ENCODE data around the gene DOCK9.
A peak's percentile ranks its signal among the peaks of the same experiment; 100 is the strongest.

Gene DOCK9

DNA sequence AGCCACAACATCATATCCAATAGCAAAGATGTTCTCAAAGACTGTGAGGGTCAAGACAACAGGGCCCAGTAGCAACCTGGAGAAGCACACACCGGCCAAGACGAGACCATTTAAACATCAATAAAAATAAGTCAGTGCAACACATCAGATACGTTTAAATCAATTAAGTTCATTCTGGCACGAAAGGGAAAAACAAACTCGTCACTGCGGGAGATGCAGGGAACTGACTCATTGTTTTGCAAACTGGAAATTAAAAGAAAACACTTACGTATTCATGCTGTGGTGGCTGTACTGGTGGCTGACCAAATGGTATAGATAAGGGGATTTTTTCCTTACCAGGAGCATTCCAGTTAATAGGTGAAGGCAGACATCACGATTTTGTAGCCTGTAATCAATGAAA is 199.1 kb downstream of the DOCK9 start:
- H3K4me3 ChIP-seq (ENCODE audit: low read depth, low read length): no peak overlapping the region
- TF ChIP-seq, protein P1, sequence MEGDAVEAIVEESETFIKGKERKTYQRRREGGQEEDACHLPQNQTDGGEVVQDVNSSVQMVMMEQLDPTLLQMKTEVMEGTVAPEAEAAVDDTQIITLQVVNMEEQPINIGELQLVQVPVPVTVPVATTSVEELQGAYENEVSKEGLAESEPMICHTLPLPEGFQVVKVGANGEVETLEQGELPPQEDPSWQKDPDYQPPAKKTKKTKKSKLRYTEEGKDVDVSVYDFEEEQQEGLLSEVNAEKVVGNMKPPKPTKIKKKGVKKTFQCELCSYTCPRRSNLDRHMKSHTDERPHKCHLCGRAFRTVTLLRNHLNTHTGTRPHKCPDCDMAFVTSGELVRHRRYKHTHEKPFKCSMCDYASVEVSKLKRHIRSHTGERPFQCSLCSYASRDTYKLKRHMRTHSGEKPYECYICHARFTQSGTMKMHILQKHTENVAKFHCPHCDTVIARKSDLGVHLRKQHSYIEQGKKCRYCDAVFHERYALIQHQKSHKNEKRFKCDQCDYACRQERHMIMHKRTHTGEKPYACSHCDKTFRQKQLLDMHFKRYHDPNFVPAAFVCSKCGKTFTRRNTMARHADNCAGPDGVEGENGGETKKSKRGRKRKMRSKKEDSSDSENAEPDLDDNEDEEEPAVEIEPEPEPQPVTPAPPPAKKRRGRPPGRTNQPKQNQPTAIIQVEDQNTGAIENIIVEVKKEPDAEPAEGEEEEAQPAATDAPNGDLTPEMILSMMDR (IDR thresholded peaks at IDR 0.05; ENCODE audit: borderline replicate concordance, insufficient read depth, low read depth, low read length): no peak

DNA sequence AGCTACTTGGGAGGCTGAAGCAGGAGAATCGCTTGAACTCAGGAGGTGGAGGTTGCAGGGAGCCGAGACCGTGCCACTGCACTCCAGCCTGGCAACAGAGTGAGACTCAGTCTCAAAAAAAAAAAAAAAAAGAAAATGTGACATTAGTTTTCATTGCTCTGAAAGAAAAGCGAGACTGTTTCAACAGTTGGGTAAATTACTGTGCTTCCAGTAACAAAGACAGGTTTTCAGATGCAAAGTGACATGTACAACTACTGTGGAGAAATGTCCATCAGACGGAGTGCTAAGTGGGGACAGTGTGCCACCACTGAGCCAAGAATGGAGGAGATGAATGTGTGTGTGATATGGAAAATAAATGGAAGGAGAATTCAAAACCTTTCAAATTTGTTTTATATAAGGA is 201.2 kb downstream of the DOCK9 start:
- H3K4me3 ChIP-seq (ENCODE audit: low read depth, low read length): no peak overlapping the region

DNA sequence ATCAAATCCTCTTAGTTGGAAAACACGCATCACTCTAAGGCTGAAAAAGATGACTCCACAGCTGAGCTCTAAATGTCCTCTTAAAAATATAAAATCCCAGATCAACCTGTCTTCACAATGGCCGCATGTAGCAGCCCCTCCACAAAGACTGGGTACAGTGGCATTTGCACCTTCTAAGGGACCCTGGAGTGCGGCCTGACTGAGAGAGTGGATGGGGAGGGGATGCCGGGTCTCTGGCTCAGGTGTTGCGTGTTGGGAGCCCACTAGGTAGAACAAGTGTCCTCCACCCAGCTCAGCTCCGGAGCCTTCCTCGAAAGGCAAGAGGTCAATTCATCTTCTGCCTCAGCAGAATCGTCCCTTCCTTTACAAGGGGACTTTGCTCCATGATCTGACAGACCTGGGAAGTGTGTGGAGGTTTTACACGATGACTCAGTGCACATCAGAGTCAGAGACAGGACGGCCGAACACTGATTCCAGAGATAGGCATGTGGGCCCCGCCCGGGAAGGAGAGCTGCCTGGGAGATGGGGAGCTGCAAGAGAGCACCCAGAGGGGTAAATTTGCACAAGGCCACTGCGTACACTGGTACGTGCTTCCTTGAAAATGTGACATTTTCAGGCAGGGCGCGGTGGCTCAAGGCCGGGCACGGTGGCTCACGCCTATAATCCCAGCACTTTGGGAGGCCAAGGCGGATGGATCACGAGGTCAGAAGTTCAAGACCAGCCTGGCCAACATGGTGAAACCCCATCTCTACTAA is 201.8 kb downstream of the DOCK9 start:
- TF ChIP-seq, protein P1 (IDR thresholded peaks at IDR 0.05; ENCODE audit: borderline replicate concordance, insufficient read depth, low read depth, low read length): no peak
- H3K4me3 ChIP-seq (ENCODE audit: low read depth, low read length): no peak overlapping the region

More for the DNA sequence above, 201.2 kb downstream of the DOCK9 start:
- TF ChIP-seq, protein P1 (IDR thresholded peaks at IDR 0.05; ENCODE audit: borderline replicate concordance, insufficient read depth, low read depth, low read length): no peak

DNA sequence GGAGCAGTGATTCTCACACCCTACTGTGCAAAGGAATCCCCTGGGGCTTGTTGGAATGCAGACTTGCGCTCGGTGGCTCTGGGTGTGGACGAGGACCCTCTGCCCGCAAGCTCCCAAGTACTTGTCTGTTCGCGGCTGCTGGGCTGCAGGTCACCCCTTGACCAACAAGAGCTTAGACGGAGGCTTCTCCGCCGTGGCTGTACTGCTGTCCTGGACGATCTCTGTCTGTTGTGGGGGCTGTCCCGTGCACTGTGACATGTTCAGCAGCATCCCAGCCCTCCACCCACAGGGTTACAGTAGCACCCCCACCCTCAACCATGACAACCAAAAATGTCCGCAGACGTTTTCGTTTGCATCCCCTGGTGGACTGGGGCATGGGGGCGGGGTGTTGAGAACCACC is 202.5 kb downstream of the DOCK9 start:
- TF ChIP-seq, protein P1 (IDR thresholded peaks at IDR 0.05; ENCODE audit: borderline replicate concordance, insufficient read depth, low read depth, low read length): no peak
- no peak overlapping the region for H3K4me3 ChIP-seq (ENCODE audit: low read depth, low read length)

DNA sequence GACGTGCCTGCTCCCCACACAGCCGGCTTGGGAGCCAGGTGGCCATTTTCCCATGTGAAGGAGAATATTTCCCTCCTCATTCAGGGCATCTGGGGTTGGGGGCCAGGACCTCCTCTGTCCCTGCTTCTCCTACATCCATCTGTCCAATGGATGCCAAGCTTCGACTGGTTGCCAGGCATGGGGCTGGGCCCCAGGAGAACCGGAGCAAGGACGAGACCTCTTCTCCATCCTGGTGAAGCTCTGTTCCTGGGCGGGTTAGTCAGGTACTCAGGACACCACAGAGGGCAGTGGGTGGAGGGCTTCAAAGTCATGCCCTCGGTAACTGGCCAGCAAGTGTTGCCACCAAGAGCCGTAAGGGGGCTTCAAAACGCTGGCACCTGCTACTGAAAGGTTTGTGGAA is 203.1 kb downstream of the DOCK9 start:
- H3K4me3 ChIP-seq (ENCODE audit: low read depth, low read length): no peak overlapping the region
- TF ChIP-seq, protein P1 (IDR thresholded peaks at IDR 0.05; ENCODE audit: borderline replicate concordance, insufficient read depth, low read depth, low read length): no peak

DNA sequence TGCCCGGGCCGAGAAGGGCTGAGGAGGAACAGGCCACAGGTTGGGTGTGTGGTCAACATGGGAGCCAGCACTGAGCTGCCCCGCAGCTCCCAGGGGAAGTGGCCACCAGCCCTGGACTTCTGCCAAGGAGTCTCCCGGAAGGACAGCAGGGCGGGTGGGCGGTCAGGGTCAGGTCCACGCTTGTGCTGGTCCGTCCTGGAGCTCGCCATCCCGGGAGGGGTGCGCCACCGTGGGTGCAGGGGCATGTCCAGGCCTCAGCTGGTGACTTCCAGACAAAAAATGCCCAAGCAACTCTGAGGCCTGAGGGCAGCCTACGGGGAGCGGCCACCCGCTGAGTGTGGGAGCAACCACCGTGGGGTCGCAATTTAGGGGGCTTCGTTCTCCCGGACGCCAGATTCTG is 203.9 kb downstream of the DOCK9 start:
- H3K4me3 ChIP-seq (ENCODE audit: low read depth, low read length): no peak overlapping the region
- TF ChIP-seq, protein P1 (IDR thresholded peaks at IDR 0.05; ENCODE audit: borderline replicate concordance, insufficient read depth, low read depth, low read length): no peak

DNA sequence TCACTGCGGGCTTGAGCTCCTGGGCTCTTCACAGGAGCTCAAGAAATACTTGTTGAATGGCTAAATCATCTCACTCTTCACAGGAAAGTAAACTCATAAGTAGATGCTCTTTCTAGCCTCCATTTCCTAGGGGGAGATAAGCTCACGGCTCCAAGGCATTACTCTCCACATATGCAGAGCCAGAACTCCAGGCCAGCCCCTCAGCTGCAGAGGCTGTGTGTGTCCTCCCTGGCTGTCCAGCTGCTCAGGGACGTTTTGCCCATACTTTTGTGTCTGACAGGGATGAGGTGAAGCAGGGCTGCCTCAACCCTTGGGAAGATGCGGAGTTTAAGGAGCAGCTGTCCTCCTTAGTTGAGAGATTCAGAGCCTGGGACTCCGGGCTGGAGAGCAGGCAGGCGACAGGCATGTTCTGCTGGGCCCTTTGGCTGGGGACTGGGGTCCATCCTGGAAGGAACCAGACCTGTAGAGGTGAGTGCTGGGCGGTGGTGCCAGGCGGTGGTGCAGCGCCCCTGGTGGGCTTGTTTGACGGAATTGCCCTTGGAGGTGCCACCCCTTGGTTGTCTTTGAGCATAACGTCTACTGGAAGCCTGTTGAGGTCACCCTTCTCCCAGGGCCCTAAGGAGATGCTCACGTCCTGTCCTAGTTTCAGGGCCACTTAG is 204.9 kb downstream of the DOCK9 start:
- H3K4me3 ChIP-seq (ENCODE audit: low read depth, low read length): no peak overlapping the region
- TF ChIP-seq, protein P1 (IDR thresholded peaks at IDR 0.05; ENCODE audit: borderline replicate concordance, insufficient read depth, low read depth, low read length): peak; percentile 8; the same call in 1 of the 2 replicates
